EH (cell line): ENCODE results near the gene GNG4.
"Not testable (repeated sequence)": the region's sequence is repeated elsewhere in the genome, so short reads cannot be mapped to it uniquely, and the experiment has no call there.

ENCODE experiments used
- DNase-seq: peaks from one replicate; pipeline ENCODE4 v3.0.0-alpha.2; 2015; ENCODE audit warnings: low read depth

GNG4 gene

DNA sequence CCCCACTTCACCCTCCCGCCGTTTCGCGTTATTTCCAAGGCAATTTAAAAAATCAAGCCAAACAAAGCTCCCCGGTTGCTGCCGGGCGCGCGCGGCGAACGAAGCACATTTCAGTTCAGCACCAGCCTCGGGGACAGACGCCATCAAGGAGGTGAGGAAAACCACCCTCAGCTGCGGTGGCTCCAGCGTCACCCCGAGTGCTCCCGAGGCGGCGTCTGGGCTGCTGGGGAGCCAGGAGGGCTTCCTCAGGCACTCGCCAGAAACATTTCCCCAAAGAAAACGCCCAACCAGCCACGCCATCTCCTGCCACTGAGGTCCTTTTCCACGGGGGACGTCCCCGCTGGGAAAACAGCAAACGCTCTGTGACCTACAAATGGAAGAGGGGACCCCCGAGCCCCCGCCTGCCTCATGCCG is 623 bp downstream of the GNG4 start:
- DNase-seq, result peak; percentile 73

DNA sequence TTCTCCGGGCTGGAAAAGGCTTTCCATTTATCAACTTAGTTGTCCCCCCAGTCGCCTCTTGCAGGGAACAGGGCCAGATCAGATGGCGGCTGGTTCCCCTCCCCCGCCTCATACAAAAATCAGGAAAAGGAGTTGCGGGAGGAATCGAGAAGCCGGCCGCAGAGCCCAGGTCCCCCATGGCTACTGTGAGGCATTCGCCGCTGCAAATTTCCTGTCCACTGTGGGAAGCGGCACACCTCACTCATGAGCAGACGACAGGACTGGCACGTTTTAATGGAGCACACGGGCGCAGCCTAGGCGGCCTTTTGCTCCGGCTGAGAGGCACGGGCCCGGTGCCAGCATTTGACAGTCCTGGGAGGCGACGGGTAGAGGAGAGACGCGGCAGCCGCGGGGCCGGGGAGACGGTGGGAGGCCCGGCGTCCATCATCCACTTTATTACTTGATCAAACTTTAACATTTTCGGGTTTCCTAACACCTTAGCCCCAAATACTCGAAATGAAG is 1.1 kb downstream of the GNG4 start:
- DNase-seq, result peak; percentile 25

DNA sequence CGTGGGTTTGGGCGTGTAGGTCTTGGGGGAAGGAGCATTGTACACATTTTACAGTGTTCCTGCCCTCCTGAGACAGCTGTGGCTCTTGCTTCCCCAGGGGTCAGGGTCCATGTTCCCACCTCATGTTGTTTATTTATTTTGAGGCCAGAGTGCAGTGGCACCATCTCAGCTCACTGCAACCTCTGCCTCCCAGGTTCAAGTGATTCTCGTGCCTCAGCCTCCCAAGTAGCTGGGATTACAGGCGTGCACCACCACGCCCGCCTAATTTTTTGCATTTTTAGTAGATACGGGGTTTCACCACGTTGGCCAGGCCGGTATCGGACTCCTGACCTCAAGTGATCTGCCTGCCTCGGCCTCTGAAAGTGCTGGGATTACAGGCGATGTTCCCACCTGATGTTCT is 2.0 kb downstream of the GNG4 start:
- not testable (repeated sequence) for DNase-seq

DNA sequence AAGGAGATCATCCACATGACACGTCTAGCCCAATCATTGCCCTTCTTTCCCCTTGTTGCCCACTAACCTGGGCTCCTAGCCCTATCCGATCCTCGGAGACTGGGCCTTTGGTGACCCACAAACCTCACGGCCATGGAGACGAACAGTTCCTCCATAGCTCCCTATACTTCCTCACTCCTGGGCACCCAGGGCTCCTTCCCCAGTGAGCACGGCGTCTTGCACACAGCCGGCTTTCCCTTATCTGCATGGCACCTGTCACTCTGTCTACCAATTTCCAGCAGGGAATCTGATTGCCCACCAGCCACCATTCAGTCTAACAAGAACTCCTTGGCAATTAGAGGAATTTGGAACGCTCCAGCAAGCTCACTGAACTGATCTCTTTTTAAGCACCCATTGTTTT is 3.1 kb downstream of the GNG4 start:
- no peak for DNase-seq

DNA sequence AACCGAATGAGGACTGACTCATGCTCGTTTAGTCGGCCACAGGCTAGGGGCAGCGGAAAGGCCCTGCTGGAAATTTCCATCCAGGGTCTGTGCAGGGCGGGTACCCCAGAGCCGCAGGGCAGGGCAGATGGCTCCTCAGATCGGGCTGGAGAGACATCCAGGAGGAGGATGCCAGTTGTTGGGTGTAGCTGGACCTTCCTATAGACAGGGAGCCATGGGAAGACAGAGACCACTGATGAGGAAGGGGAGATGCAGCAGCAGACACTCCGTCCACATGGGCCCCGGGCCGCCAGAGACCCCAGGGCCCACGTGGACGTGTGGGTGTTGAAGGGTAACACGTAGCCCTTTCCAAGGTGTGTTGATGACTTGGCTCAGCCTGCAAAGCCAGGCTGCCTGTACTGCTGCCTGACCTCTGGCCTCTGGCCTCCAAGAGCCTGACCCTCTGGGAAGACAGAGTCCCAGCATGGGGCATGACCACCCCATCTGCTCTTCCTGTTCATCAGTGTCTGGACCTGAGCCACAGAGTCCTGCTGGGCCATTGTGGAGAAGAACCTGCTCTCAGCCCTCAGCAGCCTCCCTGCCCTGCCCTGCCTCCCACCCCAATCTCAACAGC is 4.8 kb downstream of the GNG4 start:
- DNase-seq, result no peak

DNA sequence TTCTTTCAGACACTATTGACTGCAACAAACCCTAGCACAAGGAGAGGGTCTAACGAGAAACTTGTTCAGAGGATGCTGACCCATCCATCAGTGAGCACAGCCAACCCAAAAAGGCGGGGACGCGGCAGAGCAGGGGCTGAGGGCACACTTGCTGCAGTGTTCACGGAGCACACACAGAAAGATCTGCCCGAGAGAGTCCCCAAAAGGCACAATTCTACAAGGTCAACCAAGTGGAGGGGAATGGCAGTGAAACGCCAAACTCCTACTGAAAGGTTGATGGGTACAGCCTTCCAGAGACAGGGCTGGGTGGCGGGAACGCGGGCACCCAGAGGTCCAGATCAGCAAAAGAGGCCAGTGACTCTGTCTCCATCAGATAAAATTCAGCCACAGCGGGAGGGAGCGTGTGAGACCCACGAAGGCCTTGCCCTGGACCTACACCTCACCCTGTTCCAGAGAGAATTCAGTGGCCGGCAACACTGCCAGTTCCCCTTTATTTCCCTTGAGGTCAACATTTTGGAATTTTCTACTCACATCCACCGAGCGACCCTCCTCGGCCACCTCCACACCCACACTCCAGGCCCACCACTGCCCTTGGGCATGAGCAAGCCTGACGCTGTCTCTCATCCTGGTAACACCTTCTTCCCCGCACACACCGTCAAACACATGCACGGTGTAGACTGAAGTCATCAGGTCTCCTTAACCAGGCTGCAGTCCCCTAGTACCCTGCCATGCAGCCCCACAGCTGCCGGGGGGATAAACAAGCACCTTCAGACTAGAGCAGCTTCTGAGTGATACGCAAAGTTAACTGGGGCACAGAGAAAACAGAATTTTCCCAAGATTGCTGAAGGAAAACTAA is 5.5 kb downstream of the GNG4 start:
- DNase-seq, result no peak

DNA sequence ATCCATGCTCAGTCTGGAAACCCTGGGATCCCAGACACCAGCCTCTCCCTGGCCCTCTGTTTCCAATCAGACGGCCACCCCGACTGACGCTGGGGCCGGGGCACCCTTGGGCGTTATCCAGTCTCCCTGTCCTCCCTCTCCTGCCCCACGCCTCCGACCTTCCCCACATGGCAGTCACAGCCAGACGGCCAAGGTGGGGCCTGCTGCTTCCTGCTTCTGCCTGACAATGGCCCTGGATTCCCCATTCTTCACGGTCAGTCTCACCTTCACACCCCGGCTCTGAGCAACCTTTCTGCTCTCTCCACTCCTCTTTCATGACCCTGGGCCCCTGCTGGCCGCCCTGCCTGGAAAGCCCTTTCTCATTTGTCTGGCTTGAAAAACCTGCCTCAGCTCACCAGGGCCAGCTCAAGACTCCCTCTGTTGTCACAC is 6.6 kb downstream of the GNG4 start:
- DNase-seq, result no peak

DNA sequence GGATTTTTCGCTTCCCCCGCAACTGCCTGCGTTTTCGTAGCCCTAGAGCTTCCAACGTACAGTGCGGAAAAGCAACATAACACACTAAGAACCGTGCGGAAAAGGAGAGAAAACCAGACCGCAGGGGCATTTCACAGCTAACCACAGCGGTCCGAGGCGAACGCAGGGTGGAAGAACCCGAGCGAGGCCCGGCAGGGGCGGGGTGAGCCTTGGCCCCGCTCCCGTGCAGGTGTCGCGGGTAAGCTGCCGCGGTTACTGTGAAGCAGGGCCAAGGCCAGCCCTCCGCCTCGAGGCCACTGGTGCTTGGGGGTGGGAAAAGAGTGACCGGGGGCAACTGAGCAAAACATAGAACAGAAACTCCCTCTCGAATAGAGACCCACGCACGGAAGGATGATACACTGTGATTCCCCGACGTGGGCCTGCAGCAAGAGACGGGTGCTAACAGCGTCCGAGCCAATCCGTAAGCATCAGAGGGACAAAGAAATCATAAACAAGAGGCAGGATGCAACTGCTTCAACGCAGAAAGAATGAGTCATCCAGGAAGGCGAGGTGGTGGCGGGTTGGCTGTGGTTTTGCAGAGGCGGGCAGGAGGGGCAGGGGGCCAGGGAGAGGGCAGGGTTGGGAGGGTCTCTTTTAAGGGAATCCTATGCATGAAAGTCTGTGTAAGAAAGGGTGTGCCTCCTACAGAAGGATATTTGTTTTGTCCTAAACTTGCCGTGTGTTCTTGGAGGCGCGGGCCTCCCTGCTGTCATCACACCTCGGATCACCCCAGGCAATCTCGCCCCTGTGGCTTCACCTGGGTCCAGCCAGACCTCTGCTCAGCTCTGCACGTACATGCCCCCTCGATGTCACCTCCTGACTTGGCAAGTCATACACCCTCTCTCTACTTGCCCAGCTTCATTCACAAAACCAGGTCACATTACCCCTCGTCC is 7.3 kb downstream of the GNG4 start:
- peak; percentile 39 for DNase-seq

DNA sequence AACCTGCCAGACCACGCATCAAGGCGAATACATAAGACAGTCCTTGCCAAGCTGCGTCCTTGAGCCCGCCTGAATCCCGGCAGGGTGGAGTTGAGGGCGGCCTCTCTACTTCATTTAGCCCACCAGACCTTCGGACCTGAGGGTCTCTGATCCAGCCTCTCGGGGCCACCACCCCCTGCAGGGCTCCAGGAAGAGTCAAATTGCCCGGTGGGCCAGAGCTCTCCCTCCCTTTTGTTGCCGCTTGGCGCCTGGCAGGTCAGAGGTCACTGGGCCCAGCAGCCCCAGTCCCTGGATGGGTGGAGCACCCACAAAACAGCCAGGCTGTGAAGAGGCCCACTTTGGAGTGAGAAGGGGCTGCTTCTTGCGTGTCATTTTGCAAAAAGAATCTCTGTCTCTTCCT is 9.0 kb downstream of the GNG4 start:
- no peak for DNase-seq

DNA sequence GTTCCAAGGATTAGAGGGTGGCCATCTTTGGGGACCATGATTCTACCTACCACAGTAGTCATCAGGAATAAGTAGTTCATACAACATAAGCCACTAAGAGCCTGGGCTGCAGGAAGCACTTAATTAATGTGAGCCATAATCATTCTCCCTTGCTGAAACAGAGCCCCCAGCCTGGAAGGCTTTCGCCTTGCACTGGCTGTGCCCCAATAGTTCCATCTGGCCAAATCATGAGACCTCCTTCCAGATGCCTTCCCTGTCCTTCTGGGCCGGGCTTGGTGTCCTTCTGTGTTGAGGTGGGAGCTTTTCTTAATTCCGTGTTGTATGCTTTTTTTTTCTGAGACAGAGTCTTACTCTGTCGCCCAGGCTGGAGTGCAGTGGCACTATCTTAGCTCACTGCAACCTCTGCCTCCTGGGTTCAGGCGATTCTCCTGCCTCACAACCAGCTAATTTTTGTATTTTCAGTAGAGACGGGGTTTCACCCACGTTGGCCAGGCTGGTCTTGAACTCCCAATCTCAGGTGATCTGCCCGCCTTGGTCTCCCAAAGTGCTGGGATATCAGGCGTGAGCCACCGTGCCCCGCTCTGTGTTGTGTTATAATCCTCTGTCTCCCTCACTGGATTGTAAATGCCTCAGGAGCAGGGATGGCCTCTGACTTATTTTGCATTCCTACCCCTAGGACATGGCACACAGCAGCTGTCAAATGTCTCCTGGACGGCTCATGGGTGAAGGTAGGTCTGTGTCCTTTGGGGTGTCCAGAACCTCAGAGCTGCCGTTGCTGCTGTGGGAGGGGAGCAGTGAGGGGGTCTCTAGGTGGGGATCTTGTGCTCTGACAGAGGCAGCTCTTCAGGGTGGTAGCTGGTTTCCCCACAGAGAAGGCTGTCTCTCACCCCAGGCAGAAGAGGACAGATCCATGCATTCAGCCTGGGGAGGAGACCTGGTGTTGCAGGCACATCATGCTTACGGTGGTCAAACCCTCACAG is 10.1 kb downstream of the GNG4 start:
- DNase-seq, result no peak

DNA sequence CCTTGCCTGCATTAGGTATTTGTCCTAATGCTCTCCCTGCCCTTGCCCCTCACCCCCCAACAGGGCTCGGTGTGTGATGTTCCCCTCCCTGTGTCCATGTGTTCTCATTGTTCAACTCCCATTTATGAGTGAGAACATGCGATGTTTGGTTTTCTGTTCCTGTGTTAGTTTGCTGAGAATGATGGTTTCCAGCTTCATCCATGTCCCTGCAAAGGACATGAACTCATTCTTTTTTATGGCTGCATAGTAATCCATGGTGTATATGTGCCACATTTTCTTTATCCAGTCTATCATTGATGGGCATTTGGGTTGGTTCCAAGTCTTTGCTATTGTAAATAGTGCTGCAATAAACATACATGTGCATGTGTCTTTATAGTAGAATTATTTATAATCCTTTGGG is 11.0 kb downstream of the GNG4 start:
- not testable (repeated sequence) for DNase-seq

DNA sequence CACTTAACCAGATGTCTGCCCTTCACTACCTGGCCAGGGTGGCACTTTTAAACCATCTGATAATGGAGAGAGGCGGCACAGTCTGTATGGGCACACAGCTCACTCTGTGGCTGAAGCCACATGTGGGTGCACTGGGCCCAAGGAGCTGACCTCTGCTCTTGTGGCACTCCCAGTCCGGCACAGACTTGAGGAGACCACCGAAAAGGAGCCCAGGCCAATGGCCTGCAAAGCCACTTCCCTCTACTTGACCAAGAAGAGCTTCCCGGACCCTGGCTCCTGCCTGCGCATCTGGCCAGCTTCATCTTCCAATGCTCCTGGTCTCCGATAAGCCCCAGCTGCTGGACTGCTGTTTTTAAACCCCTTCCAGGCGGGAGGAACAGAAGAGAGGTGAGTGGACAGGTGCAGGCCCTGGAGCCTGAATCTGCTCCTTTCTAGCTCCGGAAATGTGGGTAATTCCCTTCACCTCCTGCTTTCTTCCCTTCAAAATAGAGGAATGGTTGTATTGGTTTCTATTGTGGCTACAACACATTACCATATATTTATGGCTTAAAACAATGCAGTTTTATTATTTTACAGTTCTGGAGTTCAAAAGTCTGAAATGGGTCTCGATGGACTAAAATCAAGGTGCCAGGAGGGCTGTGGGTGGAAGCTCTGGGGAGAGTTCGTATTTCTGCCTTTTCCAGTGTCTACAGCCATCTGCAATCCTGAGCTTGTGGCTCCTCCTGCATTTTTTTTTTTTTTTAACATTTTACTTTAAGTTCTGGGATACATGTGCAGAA is 11.6 kb downstream of the GNG4 start:
- no peak for DNase-seq

DNA sequence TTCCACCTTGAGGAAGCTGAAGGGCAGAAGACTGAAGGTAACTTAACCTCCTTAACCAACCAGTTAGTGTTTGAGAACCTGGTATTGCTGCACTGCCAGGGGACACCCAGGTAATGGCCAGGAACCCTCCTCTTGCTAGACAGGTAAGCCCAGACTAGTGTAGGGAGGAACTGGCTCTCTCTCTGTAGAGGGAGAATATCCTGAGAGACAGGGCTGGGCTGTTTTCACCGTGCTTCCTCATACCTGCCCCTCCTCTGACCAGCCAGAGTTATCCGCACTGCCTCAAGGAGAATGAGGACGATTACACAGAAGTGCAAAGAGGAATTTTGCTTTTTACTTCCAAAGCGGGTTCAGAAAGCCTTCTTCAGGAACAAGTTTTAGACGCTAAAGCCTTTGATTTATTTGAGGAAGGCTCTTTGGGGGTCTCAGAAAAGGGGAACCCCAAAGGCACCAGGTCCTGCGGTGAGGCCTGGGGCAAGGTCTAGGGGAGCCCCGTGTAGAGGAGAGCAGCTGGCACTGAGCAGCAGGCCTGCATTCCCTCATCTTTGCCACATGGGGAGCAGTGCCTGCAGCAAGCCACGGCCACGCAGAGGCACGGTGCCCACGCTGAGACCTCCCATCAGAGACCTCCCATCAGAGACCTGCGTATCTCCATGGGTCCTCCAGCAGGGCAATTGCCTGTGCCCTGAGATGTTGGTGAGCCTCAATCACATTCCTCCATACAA is 13.5 kb downstream of the GNG4 start:
- no peak for DNase-seq

DNA sequence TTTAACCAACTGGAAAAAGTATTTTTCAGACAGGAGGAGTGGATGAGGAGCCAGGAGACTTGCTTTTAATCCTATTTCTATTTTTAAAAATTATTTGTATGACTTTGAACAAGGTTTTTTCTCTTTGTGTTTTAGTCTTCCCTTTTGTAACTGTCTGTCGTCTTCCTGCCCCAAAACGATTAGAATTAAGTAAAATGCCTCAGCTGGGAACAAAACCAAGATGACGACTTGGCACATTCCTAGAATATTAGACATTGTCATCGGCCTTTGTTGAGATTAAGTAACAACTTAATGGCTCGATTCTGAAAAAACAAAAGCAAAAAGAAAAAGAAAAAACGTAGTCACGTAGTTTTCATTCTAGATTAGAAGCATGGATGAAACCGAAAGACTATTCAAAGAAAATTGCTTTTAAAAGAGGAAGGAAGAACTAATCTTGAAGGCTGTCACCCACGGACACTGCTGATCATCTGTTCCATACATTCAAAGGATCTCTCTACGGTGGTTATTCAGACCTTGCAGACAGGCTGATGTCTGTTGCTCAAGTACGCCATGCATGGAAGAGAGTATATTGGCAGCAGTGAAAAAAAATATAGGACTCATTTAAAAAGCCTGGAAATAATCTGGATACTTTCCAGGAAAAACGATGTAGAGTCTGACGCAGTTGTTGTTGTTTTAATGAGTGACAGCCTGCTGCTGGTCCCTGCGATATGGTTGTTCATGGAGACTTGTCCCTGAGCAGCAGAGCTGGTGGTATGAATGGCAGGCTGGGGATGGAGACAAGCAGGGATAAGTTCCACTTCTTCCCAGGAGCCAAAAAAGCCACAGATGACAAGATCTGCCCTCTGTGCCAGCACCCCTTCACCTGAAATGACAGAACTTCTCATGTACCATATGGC is 16.8 kb downstream of the GNG4 start:
- peak; percentile 84 for DNase-seq

DNA sequence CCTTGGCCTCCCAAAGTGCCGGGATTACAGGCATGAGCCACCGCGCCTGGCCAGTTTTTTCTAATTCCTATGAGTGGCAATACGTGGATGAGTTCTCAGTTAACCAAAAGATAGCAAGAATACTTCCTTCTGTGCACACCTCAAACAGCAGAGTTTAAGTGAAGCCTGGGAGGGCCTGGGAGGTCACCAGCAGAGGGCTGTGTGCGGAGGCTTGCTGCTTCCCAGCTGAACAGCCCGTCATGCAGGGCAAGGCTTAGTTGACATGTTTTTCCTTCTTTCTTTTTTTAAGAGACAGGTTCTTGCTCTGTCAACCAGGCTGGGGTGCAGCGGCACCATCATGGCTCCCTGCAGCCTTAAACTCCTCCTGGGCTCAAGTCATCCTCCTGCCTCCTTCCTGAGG is 17.8 kb downstream of the GNG4 start:
- no peak for DNase-seq

DNA sequence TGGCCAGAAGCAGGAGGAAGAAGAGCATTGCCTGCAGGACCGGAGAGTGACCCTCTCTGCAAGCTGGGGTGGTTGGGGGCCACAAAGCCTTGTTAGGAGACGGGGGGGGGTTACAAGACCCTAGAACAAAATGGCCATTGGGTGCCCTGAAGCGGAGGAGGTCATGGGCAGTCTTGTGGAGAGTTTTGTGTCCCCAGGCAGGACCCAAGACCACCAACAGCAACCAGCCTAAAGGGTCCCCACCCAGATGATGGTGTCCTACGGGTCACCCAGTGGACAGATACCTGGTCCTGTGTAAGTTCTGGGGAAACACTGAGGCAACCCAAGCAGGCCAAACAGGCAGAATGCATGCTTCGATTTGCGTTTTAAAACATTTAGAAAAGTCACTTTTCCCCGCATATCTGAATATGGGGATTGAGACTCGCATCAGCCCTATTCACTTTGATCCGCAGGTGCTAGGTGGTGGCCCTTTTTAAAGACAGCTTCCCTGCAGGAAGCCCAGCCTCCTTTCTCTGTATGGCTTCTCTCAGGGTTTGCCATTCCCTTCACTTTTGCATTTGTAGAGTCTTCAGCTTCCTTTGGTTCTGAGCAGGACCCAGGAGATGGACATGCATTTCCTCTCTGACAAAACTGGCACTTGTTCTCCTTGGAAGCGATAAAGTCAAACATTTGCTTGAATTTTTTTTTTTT is 21.1 kb downstream of the GNG4 start:
- DNase-seq, result no peak

DNA sequence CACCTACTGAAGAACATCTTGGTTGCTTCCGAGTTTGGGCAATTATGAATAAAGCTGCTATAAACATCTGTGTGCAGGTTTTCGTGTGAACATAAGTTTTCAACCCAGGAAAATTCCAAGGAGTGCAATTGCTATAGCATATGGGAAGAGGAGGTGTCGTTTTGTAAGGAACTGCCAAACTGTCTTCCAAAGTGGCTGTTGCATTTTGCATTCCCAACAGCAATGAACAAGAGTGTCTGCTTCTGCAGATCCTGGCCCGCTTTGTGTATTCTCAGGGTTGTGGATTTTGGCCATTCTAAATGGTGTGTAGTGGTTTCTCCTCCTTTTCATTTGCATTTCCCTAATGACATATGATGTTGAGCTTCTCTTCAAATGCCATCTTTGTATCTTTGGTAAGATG is 23.8 kb downstream of the GNG4 start:
- DNase-seq, result no peak

DNA sequence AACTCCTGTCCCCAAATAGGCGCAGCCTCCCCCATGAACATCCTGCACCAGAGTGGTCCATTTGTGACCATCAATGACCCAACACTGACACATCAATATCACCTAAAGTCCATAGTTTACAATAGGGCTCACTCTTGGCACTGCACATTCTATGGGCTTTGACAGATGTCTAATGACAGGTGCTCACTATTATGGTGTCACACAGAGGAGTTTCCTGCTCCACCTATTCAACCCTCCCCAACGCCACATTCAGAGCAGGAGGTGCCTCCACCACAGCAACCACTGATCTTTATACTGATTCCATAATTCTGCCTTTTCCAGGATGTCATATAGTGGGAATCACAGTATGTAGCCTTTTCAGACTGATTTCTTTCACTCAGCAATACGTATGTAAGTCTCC is 24.2 kb downstream of the GNG4 start:
- no peak for DNase-seq
